ENCODE measurements around the gene ORC1.

- TF ChIP-seq POLR2A (IDR thresholded peaks at IDR 0.05; ENCODE audit: low read depth, low read length) (peak; percentile 97), TAF1 (IDR thresholded peaks at IDR 0.05; ENCODE audit: borderline replicate concordance, low read depth, low read length) (peak; percentile 74; the same call in 1 of the 2 replicates)
Measured at GRCh38 chr1:52365746-52366516, 38.3 kb downstream of the ORC1 start, which contains the start of gene CC2D1B.
